Caco-2 (cell line): Measurements from ENCODE around the gene CGNL1. TPM values are rescaled to one million over a fixed set of nuclear protein-coding genes. Genes with fewer than 3 reads are reported as not detected.

ENCODE experiments used
- BruUV-seq: library from RNA; stranded (reverse); fragments of 400-500 nt; replicated peaks from 2 replicates; lab custom pipeline; 2021; lab: Mats Ljungman, UMichigan
- CTCF ChIA-PET: fragments of 300-600 bp; sonication (Branson Sonifier 250); formaldehyde crosslinking; loops from one replicate; lab custom pipeline; 2022; ENCODE audit warnings: antibody characterized with exemption; lab: Charles Lee
- POLR2A ChIA-PET: fragments of 300-600 bp; sonication (Branson Sonifier 250); formaldehyde crosslinking; loops from one replicate; lab custom pipeline; 2022; ENCODE audit warnings: antibody characterized with exemption; lab: Charles Lee
- DNase-seq, 2 experiments: peaks; one replicate each; pipeline versions ENCODE4 v3.0.0 to v3.0.0-alpha.2; 2020 to 2022
- H3K27me3 ChIP-seq: replicated peaks from 2 replicates; pipeline ENCODE4 v1.6.0; 2011; ENCODE audit warnings: low read length; ENCODE audit not compliant: control insufficient read depth, insufficient read depth
- H3K36me3 ChIP-seq: 2 replicates; pipeline ENCODE4 v1.5.1; 2011; ENCODE audit warnings: low read length; ENCODE audit not compliant: control insufficient read depth, insufficient read depth
- H3K4me1 ChIP-seq: fragments of 250-450 bp; sonication (Bioruptor Pico); 2 replicates; pipeline ENCODE4 v1.5.1; 2020; ENCODE audit warnings: mild to moderate bottlenecking
- H3K4me3 ChIP-seq: 2 replicates; pipeline ENCODE4 v1.5.1; 2011; ENCODE audit warnings: low read depth, mild to moderate bottlenecking, control low read depth, low read length
- H3K9me3 ChIP-seq: fragments of 250-450 bp; sonication (Bioruptor Pico); 2 replicates; pipeline ENCODE4 v1.5.1; 2020; ENCODE audit warnings: mild to moderate bottlenecking, moderate library complexity
- H3K27ac Mint-ChIP-seq: one replicate; pipeline ENCODE4 v1.8.0; 2022; ENCODE audit warnings: mixed read lengths; ENCODE audit not compliant: unreplicated experiment
- H3K27me3 Mint-ChIP-seq: one replicate; pipeline ENCODE4 v1.8.0; 2022; ENCODE audit warnings: mixed read lengths; ENCODE audit not compliant: insufficient read depth, unreplicated experiment
- H3K36me3 Mint-ChIP-seq: one replicate; pipeline ENCODE4 v1.8.0; 2022; ENCODE audit warnings: mild to moderate bottlenecking, mixed read lengths; ENCODE audit not compliant: insufficient read depth, unreplicated experiment
- H3K4me1 Mint-ChIP-seq: one replicate; pipeline ENCODE4 v1.8.0; 2022; ENCODE audit warnings: low read depth, mixed read lengths; ENCODE audit not compliant: unreplicated experiment
- H3K4me3 Mint-ChIP-seq: one replicate; pipeline ENCODE4 v1.8.0; 2022; ENCODE audit warnings: mild to moderate bottlenecking, moderate library complexity, mixed read lengths; ENCODE audit not compliant: unreplicated experiment
- H3K9me3 Mint-ChIP-seq: one replicate; pipeline ENCODE4 v1.8.0; 2022; ENCODE audit warnings: mixed read lengths; ENCODE audit not compliant: unreplicated experiment
- intact Hi-C: fragments of 100-400 bp; cut with micrococcal nuclease; formaldehyde crosslinking; loops from one replicate; pipeline ENCODE4 v1.10.0; 2022; ENCODE audit not compliant: unreplicated experiment
- total RNA-seq: library from RNA; stranded (reverse); gene quantifications from 2 replicates; pipeline ENCODE4 v1.2.3, GENCODE V29; 2022
- TF ChIP-seq, protein P1 (sequence below), 2 experiments: fragments of 200-600 bp in 1 of 2; IDR thresholded peaks; 1 replicate in 1 of 2; 2 replicates in 1 of 2; pipeline versions ENCODE4 v1.5.1 to v1.8.0; 2011 to 2022; ENCODE audit warnings: antibody characterized with exemption in 1 of 2, control low read depth in 1 of 2, inconsistent platforms in 1 of 2, low read depth in 1 of 2, low read length in 1 of 2, mild to moderate bottlenecking in 1 of 2, moderate library complexity in 1 of 2; ENCODE audit not compliant: insufficient read depth in 1 of 2, severe bottlenecking in 1 of 2, unreplicated experiment in 1 of 2

Gene CGNL1
- total RNA-seq, 1 experiment from 2014 or later, result 8.3 TPM

DNA sequence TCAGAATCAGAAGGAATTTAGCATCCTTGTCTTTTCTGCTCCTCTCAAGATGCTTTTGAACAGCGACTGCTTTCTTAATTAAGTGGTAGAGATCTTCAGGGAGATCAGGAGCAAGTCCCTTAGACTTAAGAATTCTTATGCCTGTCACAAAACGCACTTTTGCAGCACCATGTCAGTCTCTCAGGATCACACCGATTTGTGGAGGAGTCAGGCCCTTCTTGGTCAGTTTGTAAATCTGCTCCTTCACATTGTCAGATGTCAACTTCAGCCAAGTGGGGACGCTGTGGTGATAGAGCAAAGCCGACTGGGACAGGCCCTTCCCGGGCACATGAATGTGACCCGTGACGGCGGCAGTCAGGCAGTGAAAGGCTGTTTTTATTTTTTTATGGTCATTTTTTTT is 179.7 kb downstream of the CGNL1 start:
- H3K4me3 ChIP-seq, result no peak overlapping the region
- Mint-ChIP-seq H3K27me3 (no peaks in the 10 kb centered on the region), H3K4me3 (no peak overlapping the region), H3K9me3 (peaks cover 9% of the 10 kb centered on the region), H3K27ac (no peak overlapping the region), H3K36me3 (peaks cover 10% of the 10 kb centered on the region), H3K4me1 (peaks cover 42% of the 10 kb centered on the region)
- H3K9me3 ChIP-seq, result no peaks in the 10 kb centered on the region
- no peak for DNase-seq
- H3K4me1 ChIP-seq, result peaks cover 48% of the 10 kb centered on the region
- TF ChIP-seq, protein P1, sequence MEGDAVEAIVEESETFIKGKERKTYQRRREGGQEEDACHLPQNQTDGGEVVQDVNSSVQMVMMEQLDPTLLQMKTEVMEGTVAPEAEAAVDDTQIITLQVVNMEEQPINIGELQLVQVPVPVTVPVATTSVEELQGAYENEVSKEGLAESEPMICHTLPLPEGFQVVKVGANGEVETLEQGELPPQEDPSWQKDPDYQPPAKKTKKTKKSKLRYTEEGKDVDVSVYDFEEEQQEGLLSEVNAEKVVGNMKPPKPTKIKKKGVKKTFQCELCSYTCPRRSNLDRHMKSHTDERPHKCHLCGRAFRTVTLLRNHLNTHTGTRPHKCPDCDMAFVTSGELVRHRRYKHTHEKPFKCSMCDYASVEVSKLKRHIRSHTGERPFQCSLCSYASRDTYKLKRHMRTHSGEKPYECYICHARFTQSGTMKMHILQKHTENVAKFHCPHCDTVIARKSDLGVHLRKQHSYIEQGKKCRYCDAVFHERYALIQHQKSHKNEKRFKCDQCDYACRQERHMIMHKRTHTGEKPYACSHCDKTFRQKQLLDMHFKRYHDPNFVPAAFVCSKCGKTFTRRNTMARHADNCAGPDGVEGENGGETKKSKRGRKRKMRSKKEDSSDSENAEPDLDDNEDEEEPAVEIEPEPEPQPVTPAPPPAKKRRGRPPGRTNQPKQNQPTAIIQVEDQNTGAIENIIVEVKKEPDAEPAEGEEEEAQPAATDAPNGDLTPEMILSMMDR (IDR thresholded peaks at IDR 0.05; ENCODE audit: insufficient read depth in 1 of 2, low read depth in 1 of 2, low read length in 1 of 2, severe bottlenecking in 1 of 2, unreplicated experiment in 1 of 2), result no peak
- intact Hi-C loops, result no loop called here
- H3K27me3 ChIP-seq, result no peaks in the 10 kb centered on the region
- ChIA-PET POLR2A (no interaction called here), CTCF (no interaction called here)
- no peaks in the 10 kb centered on the region for H3K36me3 ChIP-seq
- BruUV-seq, result no TSS peak

DNA sequence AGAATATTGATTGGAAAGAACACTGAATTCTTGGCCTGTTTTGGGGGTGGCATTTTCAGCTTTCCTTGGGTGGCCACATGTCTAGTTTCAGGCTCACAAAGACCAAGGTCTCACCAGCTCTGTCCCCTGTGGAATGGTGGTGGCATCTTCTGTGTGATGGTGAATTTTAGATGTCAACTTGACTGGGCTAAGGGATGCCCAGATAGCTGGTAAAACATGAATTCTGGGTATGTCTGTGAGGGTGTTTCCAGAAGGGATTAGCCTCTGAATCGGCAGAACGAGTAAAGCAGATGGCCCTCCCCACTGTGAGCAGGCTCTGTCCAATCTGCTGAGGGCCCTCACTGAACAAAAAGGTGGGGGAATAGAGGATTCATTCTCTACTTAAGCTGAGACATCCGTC is 181.0 kb downstream of the CGNL1 start:
- Mint-ChIP-seq H3K36me3 (no peaks in the 10 kb centered on the region), H3K9me3 (peaks cover 9% of the 10 kb centered on the region), H3K27ac (no peak overlapping the region), H3K4me3 (no peak overlapping the region), H3K4me1 (peaks cover 30% of the 10 kb centered on the region), H3K27me3 (no peaks in the 10 kb centered on the region)
- Histone ChIP-seq H3K36me3 (no peaks in the 10 kb centered on the region), H3K4me1 (peaks cover 41% of the 10 kb centered on the region), H3K9me3 (no peaks in the 10 kb centered on the region), H3K27me3 (no peaks in the 10 kb centered on the region), H3K4me3 (no peak overlapping the region)
- POLR2A ChIA-PET, result no interaction called here
- BruUV-seq, result no TSS peak
- DNase-seq, result no peak
- TF ChIP-seq, protein P1 (IDR thresholded peaks at IDR 0.05; ENCODE audit: insufficient read depth in 1 of 2, low read depth in 1 of 2, low read length in 1 of 2, severe bottlenecking in 1 of 2, unreplicated experiment in 1 of 2), result no peak
- CTCF ChIA-PET, result interaction anchor here (0.7 kb wide), 1 partner anchor 15 kb away, joined by 3 read pairs; no protein-coding TSS in a partner anchor
- intact Hi-C loops, result no loop called here

DNA sequence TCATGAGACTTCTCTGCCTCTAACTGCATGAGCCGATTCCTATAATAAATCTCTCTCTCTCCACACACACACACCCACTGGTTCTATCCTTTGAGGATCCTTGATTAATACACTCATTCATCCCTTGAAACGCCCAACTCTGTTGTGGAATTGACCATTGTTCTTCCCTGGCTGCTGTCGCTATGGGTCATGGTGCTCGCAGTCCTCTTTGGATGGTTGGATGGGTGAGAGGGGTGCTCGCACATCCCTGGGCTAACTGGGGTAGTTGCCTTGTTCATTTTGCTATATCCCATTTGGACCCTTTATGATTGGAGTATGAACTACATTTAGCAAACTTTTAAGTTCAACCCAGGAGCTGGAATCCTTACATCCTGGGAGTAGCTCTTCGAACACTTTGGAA is 181.5 kb downstream of the CGNL1 start:
- Histone ChIP-seq H3K4me3 (no peak overlapping the region), H3K9me3 (no peaks in the 10 kb centered on the region), H3K4me1 (peaks cover 35% of the 10 kb centered on the region), H3K27me3 (no peaks in the 10 kb centered on the region), H3K36me3 (no peaks in the 10 kb centered on the region)
- Mint-ChIP-seq H3K4me1 (peaks cover 28% of the 10 kb centered on the region), H3K27ac (no peak overlapping the region), H3K9me3 (peaks cover 9% of the 10 kb centered on the region), H3K27me3 (no peaks in the 10 kb centered on the region), H3K4me3 (no peak overlapping the region), H3K36me3 (no peaks in the 10 kb centered on the region)
- DNase-seq, result no peak
- BruUV-seq, result no TSS peak
- ChIA-PET CTCF (interaction anchor here (0.7 kb wide), 1 partner anchor 16 kb away, joined by 3 read pairs; no protein-coding TSS in a partner anchor), POLR2A (no interaction called here)
- TF ChIP-seq, protein P1 (IDR thresholded peaks at IDR 0.05; ENCODE audit: insufficient read depth in 1 of 2, low read depth in 1 of 2, low read length in 1 of 2, severe bottlenecking in 1 of 2, unreplicated experiment in 1 of 2), result no peak
- intact Hi-C loops, result no loop called here
